ENCODE measurements around the gene TMEM60.
"Not testable (repeated sequence)": the region's sequence is repeated elsewhere in the genome, so short reads cannot be mapped to it uniquely, and the experiment has no call there.

Gene TMEM60

DNA sequence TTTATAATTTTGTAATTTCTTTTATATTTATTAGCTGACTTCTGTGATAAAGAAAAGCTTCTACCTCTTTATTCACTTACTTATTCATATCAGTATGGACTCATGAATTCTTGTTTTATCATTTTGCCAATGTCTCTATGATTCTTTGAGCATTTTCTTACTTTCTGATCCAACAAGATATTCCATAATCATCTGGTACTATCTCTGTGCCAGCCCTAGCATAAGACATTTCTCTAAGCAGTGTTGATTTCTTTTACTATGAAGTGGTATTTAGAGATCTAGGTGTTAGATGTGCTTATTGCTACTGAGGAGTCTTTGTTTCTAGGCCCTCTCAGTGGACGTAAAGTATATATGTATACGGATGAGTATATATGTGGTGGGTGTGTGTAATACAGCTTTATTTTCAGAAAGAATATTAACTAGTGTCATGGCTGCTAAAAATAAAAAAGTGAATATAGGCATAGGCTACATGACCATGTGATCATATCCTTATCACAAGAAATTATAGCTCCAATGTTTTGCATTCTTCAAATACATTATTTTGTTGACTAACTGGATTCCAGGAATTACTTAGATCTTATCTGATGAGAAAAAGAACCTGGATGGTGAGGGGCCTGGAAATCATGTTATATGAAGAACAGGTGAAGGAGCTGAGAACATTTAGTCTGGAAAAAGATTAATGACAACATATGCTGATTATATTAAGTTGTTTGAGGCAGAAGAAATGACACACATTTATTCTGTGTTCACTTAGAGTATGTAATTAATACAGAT, 13.5 kb upstream of the TMEM60 start:
- DNase-seq, result peak; percentile 64

GRCh38 chr7:77808517-77808916, 10.3 kb upstream of the TMEM60 start:
- no peak for DNase-seq

DNA sequence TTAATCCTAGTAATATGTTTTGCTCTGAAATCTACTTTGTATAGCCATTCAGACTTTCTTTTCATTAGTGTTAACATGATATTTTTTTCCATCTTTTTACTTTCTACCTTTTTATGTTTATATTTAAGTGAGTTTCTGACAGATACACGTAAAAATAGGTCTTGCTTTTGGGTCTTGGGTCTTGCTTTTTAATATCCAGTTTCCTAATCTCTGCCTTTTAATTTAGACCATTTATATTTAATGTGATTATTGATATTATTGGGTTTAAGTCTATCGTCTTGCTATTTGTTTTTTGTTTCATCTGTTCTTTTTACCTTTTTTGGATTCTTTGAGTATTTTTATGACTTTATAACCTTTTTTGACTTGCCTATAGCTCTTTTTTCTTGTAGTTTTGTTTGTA, 8.2 kb upstream of the TMEM60 start:
- no peak for DNase-seq

- peak; percentile 25 for DNase-seq
Measured at GRCh38 chr7:77802557-77803405, 4.5 kb upstream of the TMEM60 start.

DNA sequence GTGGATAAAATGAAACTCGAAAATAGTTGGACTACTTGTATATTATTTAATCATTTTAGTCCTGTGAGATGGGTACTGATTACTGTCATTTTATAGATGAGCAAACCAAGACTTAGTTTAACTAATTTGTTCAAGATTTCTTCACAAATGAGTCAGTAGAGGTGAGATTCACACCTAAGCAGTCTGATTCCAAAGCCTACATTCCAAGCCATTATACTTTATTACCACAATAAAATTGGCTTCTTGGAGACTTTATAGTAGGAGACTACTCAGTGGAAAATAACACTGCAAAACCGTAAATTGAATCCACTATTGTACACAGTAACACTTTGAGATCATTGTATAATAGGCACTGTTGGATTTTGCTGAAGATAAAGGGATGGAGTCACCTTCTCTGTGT, 2.5 kb upstream of the TMEM60 start:
- no peak for DNase-seq

- DNase-seq, result peak; percentile 24
Measured at GRCh38 chr7:77800158-77800557, 1.9 kb upstream of the TMEM60 start.

DNA sequence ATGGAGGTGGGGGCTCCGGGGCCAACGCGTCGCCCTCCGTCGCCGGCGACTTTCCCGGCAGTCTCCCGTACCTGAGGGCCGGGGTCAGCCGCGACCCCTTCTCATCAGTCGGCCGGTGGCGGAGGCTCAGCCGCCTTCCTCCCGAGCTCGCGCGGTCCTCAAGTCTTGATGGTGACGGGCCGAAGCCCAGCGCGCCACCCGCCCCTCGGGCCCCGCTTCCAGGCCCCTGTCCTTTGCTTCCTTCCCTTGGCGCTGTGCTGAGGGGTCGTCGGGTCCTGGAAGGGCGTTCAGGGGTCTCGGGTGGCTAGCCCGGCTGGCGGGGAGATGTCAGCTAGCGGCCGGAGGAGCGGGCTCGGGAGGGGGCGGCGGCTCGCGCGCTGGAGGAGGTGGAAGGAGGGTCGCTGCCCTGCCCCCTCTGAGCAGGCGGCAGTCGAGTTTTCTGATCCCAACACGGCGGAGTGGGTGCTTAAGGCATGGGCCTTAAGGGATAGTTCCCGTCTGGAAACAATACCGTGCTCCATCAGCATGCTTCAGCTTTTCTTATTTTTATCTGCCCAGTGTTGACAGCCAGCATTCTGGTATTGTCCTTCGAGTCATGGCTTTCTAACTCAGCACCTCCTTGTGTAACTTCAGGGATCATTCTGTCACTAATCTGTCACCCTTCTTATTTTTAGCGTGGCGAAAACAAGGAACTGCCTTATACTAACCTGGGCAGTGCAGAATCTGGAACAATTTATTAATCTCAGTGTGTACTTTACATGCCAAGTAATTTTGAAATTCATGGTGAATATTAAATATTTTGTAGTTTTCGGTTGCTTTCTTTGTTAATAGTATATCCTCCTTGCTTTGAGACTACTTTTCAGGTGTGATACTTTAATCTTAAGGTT, 1.1 kb upstream of the TMEM60 start:
- peak; percentile 48 for DNase-seq

- no peak for DNase-seq
Measured at GRCh38 chr7:77797734-77798393, 370 bp downstream of the TMEM60 start.

DNA sequence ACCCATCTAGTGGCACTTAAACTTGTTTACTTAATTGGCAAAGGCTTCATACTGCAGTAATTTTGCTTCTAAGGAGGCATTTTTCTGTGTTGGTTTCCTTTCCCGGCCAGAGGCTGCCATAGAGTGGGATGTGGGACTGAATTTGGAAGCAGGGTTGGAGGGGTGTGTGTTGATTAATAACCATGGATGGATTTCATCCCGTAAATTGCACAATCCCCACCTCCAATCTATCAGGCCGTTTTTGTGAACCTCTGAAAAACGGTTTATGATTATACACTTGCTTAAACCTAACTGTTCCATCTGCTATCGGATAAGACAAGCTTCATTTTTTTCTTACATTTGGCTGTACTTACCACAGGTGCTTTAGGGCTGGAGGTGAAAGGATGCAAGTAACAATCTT, 1.3 kb downstream of the TMEM60 start:
- no peak for DNase-seq

- no peak for DNase-seq
Measured at GRCh38 chr7:77796109-77796508, 2.1 kb downstream of the TMEM60 start.

DNA sequence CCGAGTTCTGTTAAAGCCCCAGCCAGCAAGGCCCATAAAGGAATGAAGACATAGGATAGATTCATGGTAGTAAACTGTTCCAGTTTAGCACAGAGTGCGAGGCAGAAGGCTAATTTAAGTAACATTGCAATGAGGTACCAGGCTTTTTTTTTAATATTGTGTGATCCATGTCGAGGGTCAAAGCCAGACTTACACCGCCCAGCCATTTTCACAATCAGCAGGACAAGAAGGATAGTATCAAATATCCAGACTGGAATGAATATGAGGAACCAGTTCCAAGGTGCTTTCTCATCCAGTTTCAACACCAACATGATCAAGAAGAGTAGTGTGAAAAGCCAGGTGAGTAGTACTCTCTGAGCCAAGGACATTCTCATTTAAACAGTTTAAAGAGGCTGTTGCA, 4.2 kb downstream of the TMEM60 start:
- DNase-seq, result no peak

DNA sequence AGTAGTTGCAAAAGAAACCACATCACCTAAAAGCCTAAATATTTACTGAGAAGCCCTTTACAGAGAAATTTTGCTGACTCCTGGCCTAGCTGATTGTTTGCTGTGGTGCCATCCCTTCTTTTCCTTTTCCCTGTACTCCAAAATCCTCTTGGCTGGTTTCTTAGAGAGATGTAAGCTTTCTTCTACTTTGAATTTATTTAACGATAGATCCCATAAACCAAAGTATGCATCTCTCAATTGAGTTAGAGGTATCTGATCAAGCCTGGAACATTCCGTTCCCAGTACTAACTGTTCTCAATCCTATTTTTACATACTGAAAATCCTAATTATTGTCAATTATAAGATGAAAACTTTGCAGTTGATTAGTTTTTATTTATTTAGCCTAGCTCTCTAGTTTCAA, 6.3 kb downstream of the TMEM60 start:
- no peak for DNase-seq

DNA sequence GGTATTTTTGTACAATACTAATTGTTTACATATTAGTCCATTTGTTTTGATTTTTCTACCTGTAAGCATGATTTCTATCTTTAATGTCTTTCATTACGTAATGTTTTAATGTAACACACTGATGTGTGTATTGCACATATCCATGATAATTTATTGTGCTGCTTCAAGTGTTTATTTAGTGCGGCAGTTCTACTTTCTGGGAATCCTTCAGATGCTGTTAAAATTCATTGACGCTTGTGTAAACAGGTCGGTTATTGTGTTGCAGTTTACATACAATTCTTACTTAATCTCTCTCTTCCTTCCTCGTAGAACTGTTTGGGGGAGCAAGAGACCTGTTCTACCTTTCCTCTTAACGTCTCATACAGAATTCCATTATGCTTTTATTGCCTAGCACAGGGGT, 6.9 kb downstream of the TMEM60 start:
- DNase-seq, result no peak

GRCh38 chr7:77788327-77788902, 9.8 kb downstream of the TMEM60 start:
- DNase-seq, result no peak

GRCh38 chr7:77786741-77787140, 11.5 kb downstream of the TMEM60 start:
- DNase-seq, result no peak

- DNase-seq, result no peak
Measured at GRCh38 chr7:77786018-77786417, 12.2 kb downstream of the TMEM60 start.

DNA sequence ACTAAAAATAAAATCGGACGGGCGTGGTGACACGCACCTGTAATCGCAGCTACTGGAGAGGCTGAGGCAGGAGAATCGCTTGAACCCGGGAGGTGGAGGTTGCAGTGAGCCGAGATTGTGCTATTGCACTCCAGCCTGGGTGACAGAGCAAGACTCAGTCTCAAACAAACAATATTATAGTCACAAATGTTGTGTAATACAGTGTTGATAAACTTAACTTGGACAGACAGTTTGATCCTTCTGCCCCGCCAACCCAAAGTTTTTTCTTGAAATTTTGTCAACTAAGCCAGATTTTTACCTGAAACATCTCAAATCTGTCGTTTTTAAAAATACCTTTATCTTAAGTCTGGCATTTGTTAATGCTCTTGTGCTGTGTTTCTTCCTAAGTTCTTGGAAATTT, 13.8 kb downstream of the TMEM60 start:
- DNase-seq, result not testable (repeated sequence)

GRCh38 chr7:77783545-77783944, 14.7 kb downstream of the TMEM60 start:
- no peak for DNase-seq

DNA sequence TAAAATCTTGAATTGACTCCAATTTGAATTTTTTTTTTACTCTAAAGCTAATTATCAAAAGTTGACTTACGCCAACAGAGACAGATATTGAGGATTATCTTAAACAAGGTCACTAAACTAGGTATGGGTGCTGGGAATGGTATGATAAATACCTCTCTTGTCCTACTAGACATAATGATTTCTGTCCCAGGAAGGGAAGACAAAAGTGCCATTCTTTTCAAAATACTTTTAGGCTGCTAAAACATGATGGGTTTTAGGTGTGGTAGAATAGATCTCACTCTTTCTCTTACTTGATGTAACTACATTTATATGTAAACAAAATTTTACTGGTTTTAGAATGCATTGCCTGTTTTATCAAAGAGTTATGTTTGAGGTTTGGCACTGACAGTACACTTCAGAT, 15.1 kb downstream of the TMEM60 start:
- no peak for DNase-seq

GRCh38 chr7:77782383-77782782, 15.9 kb downstream of the TMEM60 start:
- no peak for DNase-seq

- DNase-seq, result no peak
Measured at GRCh38 chr7:77778535-77778934, 19.7 kb downstream of the TMEM60 start.

- peak; percentile 5 for DNase-seq
Measured at GRCh38 chr7:77771901-77772300, 26.3 kb downstream of the TMEM60 start.

Data from EL (cell line).